Measurements from ENCODE around the gene NDST1. TPM values are rescaled to one million over a fixed set of nuclear protein-coding genes. Genes with fewer than 3 reads are reported as not detected.

Gene NDST1
- total and polyA plus RNA-seq, 2 of the 8 experiments (the other 6 are each of a cell fraction or from before 2014, with no cell fraction given): 27.0 to 72.0 TPM

- no peak overlapping the region for H2BK5ac ChIP-seq (ENCODE audit: low read depth, low read length)
- H2AK5ac ChIP-seq (ENCODE audit: low read depth, low read length): no peak overlapping the region
- H4K20me1 ChIP-seq (replicated peaks in 1 of 2; ENCODE audit: control insufficient read depth in 1 of 2, insufficient read depth in 2 of 2, low read length in 2 of 2): peaks cover 2% of the 10 kb centered on the region in 2 experiments
- H3K4me1 ChIP-seq (replicated peaks in 1 of 4; ENCODE audit: control insufficient read depth in 3 of 4, insufficient read depth in 4 of 4, low read length in 3 of 4): no peaks in the 10 kb centered on the region; a peak in 1 of 7 replicates
- no peaks in the 10 kb centered on the region for H3K27me3 ChIP-seq (replicated peaks in 1 of 4; ENCODE audit: control insufficient read depth in 3 of 4, extremely low read depth in 1 of 4, insufficient read depth in 3 of 4, low read length in 3 of 4)
- H3K9ac ChIP-seq (replicated peaks in 1 of 4; ENCODE audit: extremely low read depth in 1 of 4, low read depth in 3 of 4, low read length in 3 of 4): no peak overlapping the region
- no peak overlapping the region for H3K4ac ChIP-seq (replicated peaks; ENCODE audit: insufficient read length, low read depth, low read length)
- no peaks in the 10 kb centered on the region for H3K9me3 ChIP-seq (ENCODE audit: insufficient read depth in 2 of 2, low read depth in 1 of 2, low read length in 1 of 2)
- H2BK20ac ChIP-seq (ENCODE audit: low read length): no peak overlapping the region
- H3K18ac ChIP-seq (ENCODE audit: extremely low read depth, low read length): no peak overlapping the region
- no peak overlapping the region for H3K14ac ChIP-seq (ENCODE audit: insufficient read length)
- no peak overlapping the region for H4K8ac ChIP-seq (ENCODE audit: extremely low read depth, insufficient read depth, low read length)
- no peak overlapping the region for H3K27ac ChIP-seq (ENCODE audit: low read depth, low read length)
- no peaks in the 10 kb centered on the region for H3K79me1 ChIP-seq (ENCODE audit: low read depth, low read length)
- no peaks in the 10 kb centered on the region for H3K79me2 ChIP-seq (ENCODE audit: control insufficient read depth in 1 of 2, insufficient read depth in 2 of 2, low read length in 2 of 2)
- DNase-seq (ENCODE audit: low read depth in 1 of 2, low spot score in 2 of 2): no peak
- no peak overlapping the region for H4K91ac ChIP-seq (replicated peaks; ENCODE audit: insufficient read length, low read length)
- no peak overlapping the region for H3K23ac ChIP-seq (ENCODE audit: insufficient read length)
- H3K23me2 ChIP-seq (ENCODE audit: low read depth, low read length): no peaks in the 10 kb centered on the region
- peaks cover 19 to 58% (median 36%) of the 10 kb centered on the region in 4 experiments for H3K36me3 ChIP-seq (ENCODE audit: control insufficient read depth in 2 of 4, insufficient read depth in 4 of 4, low read length in 3 of 4)
- H3K56ac ChIP-seq (replicated peaks; ENCODE audit: insufficient read length, low read depth, low read length): no peak overlapping the region
- H3K4me2 ChIP-seq (ENCODE audit: insufficient read depth in 1 of 2, low read depth in 2 of 2, low read length in 2 of 2): no peak overlapping the region
- H2BK12ac ChIP-seq (ENCODE audit: low read depth, low read length): no peak overlapping the region
- no peak overlapping the region for H2BK120ac ChIP-seq (replicated peaks; ENCODE audit: low read depth, low read length)
- H3K4me3 ChIP-seq (ENCODE audit: extremely low read depth in 1 of 4, insufficient read depth in 2 of 4, low read depth in 3 of 4, low read length in 4 of 4): no peak overlapping the region
- POLR2A ChIA-PET (ENCODE audit: partially characterized antibody): interaction anchor here (0.9 kb wide), 1 partner anchor 98 kb away, joined by 4 read pairs; the partner anchor contains the start of gene RPS14
- FAIRE-seq: no peak
- no peak overlapping the region for H2AFZ ChIP-seq (ENCODE audit: low read length)
- TF ChIP-seq POLR2A (IDR thresholded peaks at IDR 0.05; ENCODE audit: control extremely low read depth in 1 of 2, low read depth in 2 of 2, low read length in 2 of 2) (no peak), SIX5 (IDR thresholded peaks at IDR 0.05; ENCODE audit: low read depth, low read length) (no peak), CEBPB (IDR thresholded peaks at IDR 0.05; ENCODE audit: low read depth, low read length) (no peak), SUZ12 (IDR thresholded peaks at IDR 0.05; ENCODE audit: low read length) (no peak), POLR2AphosphoS5 (IDR thresholded peaks at IDR 0.05; ENCODE audit: low read depth, low read length) (no peak), POU5F1 (IDR thresholded peaks at IDR 0.05; ENCODE audit: low read depth, low read length) (no peak), TCF12 (IDR thresholded peaks at IDR 0.05; ENCODE audit: low read depth, low read length) (no peak), ATF3 (IDR thresholded peaks at IDR 0.05; ENCODE audit: insufficient read depth, low read depth, low read length) (no peak), ZNF274 (IDR thresholded peaks at IDR 0.05; ENCODE audit: borderline replicate concordance, extremely low read depth, low read length) (no peak), EZH2 (IDR thresholded peaks at IDR 0.05; ENCODE audit: low read depth, low read length, severe bottlenecking) (no peak), ASH2L (IDR thresholded peaks at IDR 0.05; ENCODE audit: low read length) (no peak)
- CTCF ChIA-PET (ENCODE audit: partially characterized antibody): interaction anchor here (0.6 to 5.5 kb wide), 9 partner anchors 13 to 178 kb away, joined by 3 to 42 read pairs (median 3); partner anchors contain the start of gene RPS14
- no peak overlapping the region for H4K5ac ChIP-seq (ENCODE audit: insufficient read length, low read depth, low read length)
- WGBS, 2 experiments (ENCODE audit: extremely low coverage in 1 of 2, insufficient coverage in 1 of 2, insufficient read length in 1 of 2, insufficient replicate concordance in 2 of 2, low coverage in 1 of 2, low lambda C conversion rate in 2 of 2, missing lambda C conversion rate in 1 of 2): 94% methylated on average over 15 of the region's 15 CpGs; no CpG with 5 or more reads in 1 of the 2 experiments
- H2BK15ac ChIP-seq (ENCODE audit: low read length): no peak overlapping the region
These were observed 40.2 kb downstream of the NDST1 start for GRCh38 chr5:150548123-150548522.
